ENCODE measurements around the gene PDGFRB.

GRCh38 chr5:150123542-150123941, 32.1 kb downstream of the PDGFRB start:
- TF ChIP-seq ZBTB33 (IDR thresholded peaks at IDR 0.05) (no peak), CTCF (IDR thresholded peaks at IDR 0.05; ENCODE audit: low read depth, low read length, missing input control) (no peak), SP1 (IDR thresholded peaks at IDR 0.05) (no peak)
